GM18526 (cell line): ENCODE results near the gene PAK6.

Experiments used
- POLR2A ChIP-seq: IDR thresholded peaks from 3 replicates; pipeline ENCODE4 v1.6.1; 2011; ENCODE audit not compliant: insufficient read length; ENCODE audit errors: extremely low read depth

The PAK6 gene

DNA sequence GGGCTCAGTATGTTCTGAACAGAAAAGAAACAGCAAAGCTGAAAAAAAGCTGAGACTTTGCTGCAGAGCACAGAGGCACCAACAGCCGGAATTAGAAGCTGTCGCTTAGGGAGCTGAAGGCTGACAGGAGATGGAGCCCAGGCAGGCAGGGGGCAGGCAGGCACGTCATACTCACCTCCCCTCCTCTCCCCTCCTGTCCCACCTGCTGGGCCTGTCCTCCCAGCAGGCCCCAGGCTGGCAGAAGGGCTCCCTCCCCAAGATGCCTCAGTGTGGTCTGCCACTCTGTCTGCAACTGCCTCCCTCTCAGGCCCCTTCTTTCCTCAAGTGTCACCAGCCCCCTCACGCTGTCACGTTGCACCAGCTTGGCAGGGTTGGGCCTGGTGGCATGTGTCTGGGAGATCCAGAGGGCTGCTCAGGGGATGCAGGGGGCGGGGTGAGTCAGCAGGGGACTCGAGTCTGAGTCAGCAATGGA lies 47.2 kb downstream of the PAK6 start:
- no peak for TF ChIP-seq POLR2A

DNA sequence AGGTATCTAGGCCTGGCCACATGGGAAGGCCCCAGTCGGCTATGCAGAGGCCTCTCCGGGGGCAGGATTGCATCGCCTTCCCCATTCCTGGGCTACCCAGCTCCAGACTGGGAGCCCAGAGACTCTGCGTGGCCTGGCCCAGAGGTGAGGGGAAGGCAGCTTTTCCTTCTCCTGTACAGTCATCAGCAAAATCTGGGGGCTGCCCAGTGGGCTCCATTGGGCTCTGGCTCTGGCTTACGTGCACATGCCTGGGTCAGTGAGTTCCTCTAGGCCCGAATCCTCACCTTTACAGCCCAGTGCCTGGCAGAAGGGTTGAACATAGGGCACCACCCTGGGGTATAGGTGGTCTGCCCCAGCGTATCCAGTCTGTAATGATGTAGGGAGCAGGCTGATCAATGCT lies 47.9 kb downstream of the PAK6 start:
- TF ChIP-seq POLR2A: no peak

DNA sequence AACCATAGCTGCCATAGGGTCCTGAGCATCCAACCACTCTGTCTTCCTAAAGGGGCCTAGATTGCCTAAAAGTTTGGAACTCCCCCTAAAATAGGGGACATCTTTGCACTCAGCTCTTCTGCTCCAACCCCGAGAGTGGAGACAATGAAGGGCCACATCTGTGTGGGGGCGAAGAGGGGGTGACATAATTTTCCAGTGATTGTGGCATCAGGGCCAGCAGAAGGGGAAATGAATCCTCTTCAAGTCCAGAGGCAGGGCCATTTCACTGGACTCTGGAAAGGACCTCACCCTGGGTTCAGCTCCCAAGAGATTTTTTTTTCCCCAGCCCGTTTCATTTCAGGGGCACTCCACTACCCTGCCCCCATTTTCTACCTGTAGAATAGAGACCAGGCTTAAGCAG lies 48.6 kb downstream of the PAK6 start:
- no peak for TF ChIP-seq POLR2A

DNA sequence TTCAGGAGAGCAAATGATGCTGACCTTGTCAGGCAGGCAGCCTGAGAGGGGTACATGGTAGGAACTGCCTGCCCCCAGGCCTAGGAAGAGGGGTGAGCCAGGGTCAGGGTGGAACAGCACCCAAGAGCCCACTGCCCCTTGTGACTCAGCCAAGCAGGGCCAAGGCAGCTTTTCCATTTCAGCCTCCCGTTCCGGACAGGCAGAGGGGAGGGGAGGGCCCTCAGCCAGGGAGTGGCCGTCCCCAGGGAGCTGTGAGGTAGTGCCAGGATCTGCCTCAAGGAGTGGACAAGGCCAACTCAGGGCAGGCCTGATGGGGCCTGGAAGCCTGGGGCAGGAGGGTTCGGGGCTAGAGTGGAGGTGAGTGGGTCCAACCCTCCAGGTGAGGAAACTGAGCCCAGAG lies 49.1 kb downstream of the PAK6 start:
- no peak for TF ChIP-seq POLR2A

DNA sequence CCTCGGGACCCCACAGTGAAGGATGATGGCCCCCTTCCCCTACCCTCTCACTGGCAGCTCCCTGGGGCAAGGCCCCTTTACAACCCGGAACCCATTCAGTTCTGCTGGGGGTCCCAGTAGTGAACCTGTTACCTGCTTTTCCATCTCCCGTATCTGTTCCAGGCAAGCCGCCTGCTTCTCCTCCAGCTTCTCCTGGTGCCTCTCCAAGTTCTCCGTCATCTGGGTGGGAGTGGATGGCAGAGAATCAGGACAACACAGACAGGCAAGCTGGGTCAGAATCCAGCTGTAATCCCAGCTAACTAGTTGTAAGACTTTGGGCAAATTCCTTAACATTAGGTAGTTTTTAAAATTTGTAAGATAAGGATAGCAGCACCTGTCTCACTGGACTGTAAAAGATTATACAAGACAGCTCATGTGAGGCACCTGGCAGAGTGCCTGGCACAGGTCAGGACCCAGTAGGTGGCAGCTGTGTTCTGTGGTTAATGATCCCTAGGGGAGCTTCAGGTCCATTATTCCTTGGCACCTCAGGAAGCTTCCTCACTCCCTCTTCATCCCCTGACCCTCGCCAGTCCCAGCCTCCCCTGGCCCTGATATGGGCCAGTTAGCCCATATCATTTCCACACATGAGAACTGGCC lies 50.4 kb downstream of the PAK6 start:
- TF ChIP-seq POLR2A: no peak

DNA sequence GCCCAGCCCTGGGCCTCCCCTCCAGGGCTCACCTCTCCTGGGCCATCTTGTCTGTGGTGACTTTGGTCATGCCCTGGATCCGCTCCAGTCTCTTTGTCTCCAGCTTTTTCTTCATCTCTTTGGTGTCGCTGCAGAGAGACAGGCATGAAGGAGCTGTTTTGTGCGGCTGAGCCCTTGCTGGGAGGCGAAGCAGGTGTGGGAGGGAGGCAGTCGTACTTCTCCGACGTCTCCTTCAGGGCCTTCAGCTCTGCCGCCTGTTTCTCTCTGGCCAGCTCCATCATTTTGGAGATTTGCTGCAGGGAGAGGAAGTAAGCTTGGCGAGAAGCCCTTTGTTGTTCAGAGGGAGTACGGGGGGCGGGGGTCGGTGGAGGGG lies 51.7 kb downstream of the PAK6 start:
- TF ChIP-seq POLR2A: no peak

DNA sequence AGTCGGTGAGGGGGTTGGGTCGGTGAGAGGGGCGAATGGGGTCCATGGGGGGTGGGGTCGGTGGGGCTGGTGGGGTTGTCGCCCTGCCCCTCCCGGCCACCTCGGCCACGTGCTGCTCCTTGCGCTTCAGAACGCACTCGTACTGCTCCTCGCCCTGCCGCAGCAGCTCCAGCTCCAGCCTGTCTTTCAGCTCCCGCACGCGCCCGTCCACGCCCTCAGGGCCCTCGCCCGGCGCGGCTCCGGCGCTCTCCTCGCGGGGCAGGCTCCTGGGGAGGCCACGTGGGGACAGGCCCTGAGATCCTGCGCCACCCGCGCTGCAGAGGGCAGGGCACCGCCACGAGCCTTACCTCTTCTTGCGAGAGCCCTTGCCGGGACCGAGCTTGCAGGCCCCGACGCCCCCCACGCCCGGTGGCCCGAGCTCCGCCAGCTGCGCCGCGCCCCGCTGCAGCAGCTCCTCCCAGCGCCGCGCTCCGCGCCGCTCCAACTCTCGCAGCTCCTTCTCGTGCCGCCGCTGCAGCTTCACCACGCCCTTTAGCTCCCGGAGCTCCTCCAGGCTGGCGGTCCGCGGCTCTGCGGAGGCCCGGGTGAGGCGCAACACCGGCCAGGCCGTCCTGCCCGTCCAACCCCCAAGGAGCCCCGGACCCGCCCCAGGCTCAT lies 52.2 kb downstream of the PAK6 start:
- no peak for TF ChIP-seq POLR2A

DNA sequence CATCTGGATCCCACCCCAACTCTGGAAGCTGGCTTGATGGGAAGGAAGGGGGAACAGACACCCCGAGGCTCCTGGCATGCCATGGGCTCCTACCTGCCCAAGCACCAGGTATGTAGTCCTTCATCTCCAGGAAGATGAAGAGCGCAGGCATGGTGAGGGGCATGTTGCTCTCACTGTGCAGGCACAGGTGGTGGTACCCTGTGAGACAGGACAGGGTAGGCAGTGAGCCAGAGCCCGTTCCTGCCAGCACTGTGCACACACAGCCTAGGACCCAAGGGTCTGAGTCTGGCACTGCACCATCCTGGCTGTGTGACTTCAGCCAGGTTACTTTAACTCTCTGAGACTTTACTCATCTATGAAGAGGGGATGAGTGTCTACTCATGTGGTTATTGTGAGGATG lies 53.4 kb downstream of the PAK6 start:
- no peak for TF ChIP-seq POLR2A

DNA sequence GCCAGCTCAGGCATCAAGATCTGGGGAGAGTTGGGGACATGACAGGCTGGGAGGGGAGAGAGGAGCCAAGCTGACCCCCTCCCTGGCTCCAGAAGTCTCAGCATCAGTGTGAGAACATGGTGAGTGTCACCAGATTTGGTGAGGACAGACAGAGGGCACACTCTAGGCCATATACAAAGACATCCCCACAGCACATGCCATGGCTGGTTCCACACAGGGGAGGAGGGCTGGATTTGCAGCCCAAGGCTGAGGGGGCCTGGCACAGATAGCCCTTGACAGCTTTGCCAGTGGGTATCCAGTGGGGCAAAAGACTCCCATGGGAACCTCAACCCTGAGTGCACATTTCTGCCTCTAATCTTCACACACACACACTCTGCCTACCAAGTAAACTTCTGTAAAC lies 54.1 kb downstream of the PAK6 start:
- no peak for TF ChIP-seq POLR2A

DNA sequence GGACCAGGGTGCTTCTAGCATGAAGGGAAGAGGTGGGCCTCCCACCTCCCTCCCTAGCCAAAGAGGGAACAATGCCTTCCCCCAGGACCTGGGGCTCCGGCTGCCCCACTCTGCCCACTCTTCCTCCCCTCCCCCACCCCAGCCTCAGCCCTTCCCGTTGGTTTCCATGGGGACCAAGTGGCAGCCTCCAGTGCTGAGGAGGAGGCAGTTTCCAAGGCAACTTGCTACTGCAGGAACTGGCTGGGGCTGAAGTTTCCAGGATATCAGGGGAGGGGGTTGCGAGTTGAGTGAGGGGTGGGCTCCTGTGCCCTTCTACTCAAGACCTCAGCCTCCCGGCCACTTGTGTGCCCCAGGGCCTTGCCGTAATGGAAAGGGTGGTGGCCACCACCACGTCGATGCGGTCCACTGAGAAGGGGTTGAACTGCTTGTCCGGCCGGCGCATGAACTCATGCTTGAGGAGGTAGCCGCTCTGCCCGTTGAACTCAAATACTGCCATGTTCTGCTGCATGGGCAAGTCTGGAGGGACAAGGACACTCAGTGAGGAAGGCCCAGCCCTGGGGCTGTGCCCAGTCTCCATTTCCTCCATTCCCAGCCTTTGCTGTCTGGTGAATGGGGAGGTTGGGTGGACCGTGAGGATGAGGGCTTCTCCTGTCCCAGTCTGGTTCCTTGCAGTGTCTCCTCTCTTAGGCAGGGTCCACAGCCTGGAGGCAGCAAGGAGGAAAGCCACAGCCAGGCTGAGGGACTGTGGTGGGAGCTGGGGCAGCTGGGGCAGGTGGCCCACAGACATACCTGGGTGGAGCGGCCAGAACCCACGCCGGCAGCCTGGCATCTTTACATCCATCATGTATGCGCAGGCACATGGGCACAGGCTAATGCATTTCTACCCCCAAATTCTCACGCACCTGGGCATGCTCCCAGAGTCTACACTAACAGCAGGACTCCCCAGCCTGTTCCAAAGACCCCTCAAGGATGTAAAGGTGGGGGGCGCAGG lies 55.3 kb downstream of the PAK6 start:
- TF ChIP-seq POLR2A: no peak

DNA sequence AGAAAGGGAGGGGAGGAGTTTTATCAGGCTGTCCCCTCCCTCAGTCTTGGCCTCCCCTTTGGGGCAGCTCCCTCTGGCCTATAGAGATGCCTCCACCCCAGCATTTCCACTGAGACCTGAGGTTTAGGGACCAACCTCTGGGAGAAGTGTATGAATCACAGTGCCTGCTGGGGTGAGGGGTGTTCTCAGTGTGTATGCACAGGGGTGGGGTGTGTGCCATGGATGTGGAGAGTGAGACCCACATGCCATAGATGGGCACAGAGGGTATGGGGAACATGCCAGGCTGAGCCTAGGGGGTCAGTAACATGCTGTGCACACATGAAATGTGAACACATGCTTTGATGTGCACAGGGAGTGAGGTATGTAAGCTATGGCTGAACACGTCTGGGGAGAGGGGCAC lies 56.4 kb downstream of the PAK6 start:
- TF ChIP-seq POLR2A: no peak

DNA sequence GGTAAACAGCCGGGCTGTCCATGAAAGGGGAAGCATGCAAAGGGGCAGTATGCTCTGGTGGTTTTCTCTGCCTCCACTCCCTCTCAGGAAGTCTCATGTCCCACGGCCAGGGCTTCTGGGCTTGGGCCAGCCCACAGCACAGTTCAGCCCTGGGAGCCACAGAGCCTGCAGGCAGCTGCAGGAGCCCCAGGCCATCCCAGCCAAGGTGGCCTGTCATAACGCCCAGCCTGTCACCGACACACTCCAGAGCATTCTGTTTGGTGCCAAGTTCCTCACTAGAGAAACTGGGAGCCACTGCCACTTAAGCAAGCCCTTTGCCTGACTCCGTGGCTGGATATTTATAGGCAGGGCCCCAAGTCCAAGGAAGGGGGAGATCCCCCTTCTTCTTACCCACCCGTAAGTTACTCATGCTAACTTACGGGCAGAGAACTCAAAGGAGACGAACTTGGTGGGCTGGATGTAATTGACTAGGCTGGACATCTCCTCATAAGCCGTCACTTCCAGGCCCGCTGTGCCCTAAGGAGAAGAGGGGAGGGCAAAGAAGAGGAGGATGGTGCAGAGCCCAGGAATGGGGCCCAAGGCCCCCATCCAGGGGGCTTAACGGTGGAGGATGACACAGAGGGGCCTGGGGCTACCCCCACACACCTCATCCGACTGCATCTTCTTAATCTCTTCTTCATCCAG lies 57.2 kb downstream of the PAK6 start:
- TF ChIP-seq POLR2A: no peak

DNA sequence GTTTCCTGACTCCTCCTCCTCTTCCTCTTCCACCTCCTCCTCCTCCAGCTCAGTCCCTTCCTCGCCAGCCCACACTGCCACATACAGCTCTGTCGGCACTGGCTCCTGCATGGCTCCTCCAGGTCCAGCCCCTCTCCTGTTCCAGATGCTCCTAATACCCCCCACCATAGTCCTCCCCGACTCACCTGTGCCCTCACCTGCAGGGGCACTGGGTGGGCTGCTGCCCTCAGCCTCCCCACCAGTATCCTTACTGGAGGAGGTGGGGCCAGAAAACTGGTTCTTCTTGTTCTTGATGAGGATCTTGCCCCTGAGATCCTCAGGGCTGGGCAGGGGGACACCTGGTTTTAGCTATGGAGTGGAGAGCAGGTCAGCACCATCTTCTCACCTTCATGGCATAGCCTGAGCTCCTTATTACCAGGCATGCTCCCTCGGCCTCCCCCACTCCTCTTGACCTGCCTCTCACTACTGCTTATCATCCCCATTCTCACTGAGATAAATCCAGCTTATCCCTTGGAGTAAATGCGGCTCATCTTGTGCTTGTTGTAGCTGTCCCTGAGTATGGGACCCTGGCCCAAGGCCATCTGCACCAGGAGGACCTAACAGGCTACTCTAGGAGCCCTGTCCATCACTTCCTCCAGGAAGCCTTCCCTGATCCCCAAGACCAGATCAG lies 57.8 kb downstream of the PAK6 start:
- TF ChIP-seq POLR2A: no peak

DNA sequence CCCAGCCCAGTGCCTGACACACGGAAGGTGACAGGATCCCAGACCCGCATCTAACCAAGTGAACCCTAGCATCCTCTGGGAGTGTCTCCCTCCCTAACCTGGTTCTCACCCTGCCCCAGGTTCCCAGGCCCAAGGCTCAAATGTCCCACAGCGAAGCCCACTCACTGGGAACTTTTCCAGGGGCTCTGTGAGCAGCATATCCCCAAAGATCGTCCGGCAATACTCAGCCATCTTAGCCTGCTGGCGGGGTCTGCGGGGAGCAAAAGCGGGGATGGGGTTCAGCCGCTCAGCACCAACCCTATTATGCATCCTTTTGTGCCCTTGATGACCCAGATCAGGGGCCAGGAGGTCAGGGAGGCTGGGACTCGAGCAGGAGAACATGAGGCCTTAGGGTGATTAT lies 58.5 kb downstream of the PAK6 start:
- TF ChIP-seq POLR2A: no peak
